ENCODE data around the gene ANTXRL. TPM values are rescaled to one million over a fixed set of nuclear protein-coding genes. Genes with fewer than 3 reads are reported as not detected.

The ANTXRL gene
- polyA plus RNA-seq, 1 donor from 2014 or later, result not detected

DNA sequence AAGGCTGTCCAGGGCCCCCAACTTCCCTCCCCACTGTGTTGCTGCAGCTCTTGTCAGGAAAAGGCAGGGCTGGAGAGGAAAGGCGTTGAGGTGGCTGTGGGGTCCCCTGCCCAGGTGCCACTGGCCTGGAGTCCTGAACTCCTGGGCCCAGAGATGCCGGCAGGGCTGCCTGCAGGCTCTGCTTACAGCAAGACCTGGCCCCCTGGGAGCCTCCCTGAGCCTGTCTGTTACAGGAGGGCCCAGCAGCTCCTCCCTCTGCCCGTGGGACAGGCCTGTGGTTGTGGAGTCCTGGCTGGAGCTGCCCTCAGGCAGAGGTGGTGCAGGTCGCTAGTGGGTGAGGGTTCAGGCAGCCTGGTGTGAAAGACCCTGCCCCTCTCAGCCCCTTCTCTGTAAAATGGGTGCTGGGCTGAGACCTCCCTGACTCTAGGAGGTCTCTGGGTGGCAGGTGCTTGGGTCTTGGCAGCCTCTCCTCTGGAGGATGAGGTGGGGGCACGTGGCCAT, 9.9 kb downstream of the ANTXRL start:
- Histone ChIP-seq H3K27ac (ENCODE audit: low read length) (no peak overlapping the region), H3K9me2 (ENCODE audit: insufficient read depth, low read length) (no peaks in the 10 kb centered on the region), H3K9me3 (ENCODE audit: low read length) (no peaks in the 10 kb centered on the region), H4K20me1 (ENCODE audit: insufficient read depth) (no peaks in the 10 kb centered on the region), H3K4me3 (ENCODE audit: low read length) (no peak overlapping the region), H3K79me2 (replicated peaks; ENCODE audit: insufficient read depth, low read length) (no peaks in the 10 kb centered on the region), H3K27me3 (ENCODE audit: insufficient read depth, low read depth, low read length) (no peaks in the 10 kb centered on the region), H3K4me2 (ENCODE audit: low read length) (no peak overlapping the region), H2AFZ (ENCODE audit: low read depth, low read length) (no peak overlapping the region), H3F3A (ENCODE audit: insufficient read depth, low read length, poor library complexity, severe bottlenecking) (no peaks in the 10 kb centered on the region), H3K9ac (ENCODE audit: low read length) (no peak overlapping the region), H3K36me3 (ENCODE audit: insufficient read depth, low read length) (no peaks in the 10 kb centered on the region)
- TF ChIP-seq TAF1 (IDR thresholded peaks at IDR 0.05; ENCODE audit: low read depth) (no peak), SMC3 (conservative IDR thresholded peaks at IDR 0.05; ENCODE audit: poor library complexity) (no peak), RAD21 (conservative IDR thresholded peaks at IDR 0.05) (no peak), POLR2AphosphoS5 (IDR thresholded peaks at IDR 0.05) (no peak), EZH2 (IDR thresholded peaks at IDR 0.05; ENCODE audit: borderline replicate concordance, insufficient read depth, low read length, poor library complexity, severe bottlenecking) (no peak), EP300 (conservative IDR thresholded peaks at IDR 0.05; ENCODE audit: poor library complexity, severe bottlenecking) (no peak), MXI1 (conservative IDR thresholded peaks at IDR 0.05; ENCODE audit: poor library complexity, severe bottlenecking) (no peak)
- TF ChIP-seq, protein P1, sequence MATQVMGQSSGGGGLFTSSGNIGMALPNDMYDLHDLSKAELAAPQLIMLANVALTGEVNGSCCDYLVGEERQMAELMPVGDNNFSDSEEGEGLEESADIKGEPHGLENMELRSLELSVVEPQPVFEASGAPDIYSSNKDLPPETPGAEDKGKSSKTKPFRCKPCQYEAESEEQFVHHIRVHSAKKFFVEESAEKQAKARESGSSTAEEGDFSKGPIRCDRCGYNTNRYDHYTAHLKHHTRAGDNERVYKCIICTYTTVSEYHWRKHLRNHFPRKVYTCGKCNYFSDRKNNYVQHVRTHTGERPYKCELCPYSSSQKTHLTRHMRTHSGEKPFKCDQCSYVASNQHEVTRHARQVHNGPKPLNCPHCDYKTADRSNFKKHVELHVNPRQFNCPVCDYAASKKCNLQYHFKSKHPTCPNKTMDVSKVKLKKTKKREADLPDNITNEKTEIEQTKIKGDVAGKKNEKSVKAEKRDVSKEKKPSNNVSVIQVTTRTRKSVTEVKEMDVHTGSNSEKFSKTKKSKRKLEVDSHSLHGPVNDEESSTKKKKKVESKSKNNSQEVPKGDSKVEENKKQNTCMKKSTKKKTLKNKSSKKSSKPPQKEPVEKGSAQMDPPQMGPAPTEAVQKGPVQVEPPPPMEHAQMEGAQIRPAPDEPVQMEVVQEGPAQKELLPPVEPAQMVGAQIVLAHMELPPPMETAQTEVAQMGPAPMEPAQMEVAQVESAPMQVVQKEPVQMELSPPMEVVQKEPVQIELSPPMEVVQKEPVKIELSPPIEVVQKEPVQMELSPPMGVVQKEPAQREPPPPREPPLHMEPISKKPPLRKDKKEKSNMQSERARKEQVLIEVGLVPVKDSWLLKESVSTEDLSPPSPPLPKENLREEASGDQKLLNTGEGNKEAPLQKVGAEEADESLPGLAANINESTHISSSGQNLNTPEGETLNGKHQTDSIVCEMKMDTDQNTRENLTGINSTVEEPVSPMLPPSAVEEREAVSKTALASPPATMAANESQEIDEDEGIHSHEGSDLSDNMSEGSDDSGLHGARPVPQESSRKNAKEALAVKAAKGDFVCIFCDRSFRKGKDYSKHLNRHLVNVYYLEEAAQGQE (IDR thresholded peaks at IDR 0.05; ENCODE audit: borderline replicate concordance), result no peak
- TF ChIP-seq, protein P2, sequence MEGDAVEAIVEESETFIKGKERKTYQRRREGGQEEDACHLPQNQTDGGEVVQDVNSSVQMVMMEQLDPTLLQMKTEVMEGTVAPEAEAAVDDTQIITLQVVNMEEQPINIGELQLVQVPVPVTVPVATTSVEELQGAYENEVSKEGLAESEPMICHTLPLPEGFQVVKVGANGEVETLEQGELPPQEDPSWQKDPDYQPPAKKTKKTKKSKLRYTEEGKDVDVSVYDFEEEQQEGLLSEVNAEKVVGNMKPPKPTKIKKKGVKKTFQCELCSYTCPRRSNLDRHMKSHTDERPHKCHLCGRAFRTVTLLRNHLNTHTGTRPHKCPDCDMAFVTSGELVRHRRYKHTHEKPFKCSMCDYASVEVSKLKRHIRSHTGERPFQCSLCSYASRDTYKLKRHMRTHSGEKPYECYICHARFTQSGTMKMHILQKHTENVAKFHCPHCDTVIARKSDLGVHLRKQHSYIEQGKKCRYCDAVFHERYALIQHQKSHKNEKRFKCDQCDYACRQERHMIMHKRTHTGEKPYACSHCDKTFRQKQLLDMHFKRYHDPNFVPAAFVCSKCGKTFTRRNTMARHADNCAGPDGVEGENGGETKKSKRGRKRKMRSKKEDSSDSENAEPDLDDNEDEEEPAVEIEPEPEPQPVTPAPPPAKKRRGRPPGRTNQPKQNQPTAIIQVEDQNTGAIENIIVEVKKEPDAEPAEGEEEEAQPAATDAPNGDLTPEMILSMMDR (IDR thresholded peaks at IDR 0.05; ENCODE audit: poor library complexity, severe bottlenecking), result no peak

DNA sequence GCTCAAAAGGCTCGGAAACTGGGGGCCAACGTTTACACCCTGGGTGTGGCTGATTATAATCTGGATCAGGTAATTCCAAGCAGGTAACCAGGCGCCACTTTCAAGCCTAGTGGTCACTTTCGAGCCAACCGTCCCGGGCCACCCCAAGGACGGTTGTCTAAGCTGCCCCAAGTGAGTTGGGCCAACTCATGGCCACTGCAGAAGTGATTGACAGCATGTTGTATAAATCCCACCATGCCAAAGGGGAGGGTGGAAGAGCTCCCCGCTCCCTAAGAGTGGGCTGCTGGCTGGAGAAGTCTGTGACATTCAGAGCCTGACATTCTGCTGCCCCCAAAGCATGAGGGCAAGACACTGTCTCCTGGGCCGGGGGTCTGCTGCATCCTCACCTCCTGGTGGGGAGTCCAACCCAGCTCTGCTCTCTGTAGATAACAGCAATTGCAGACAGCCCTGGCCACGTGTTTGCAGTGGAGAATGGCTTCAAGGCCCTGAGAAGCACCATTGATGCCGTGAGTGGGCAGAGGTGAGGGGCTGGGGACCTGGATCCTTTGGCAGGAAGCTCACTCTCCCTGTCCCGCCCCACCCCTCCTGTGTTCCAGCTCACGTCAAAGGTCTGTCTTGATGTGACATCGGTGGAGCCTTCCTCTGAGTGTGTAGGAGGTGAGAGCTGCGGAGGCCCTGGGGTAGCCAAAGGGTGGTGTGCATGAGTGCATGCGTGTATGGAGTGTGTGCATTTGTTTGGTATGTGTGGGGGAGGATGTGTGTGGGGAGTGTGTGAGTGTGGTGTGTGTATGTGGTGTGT, 10.8 kb downstream of the ANTXRL start:
- no peaks in the 10 kb centered on the region for H3K36me3 ChIP-seq (ENCODE audit: insufficient read depth, low read length)
- H3K27me3 ChIP-seq (ENCODE audit: insufficient read depth, low read depth, low read length), result no peaks in the 10 kb centered on the region

More for the DNA sequence above, 10.8 kb downstream of the ANTXRL start:
- no peak for TF ChIP-seq EP300 (conservative IDR thresholded peaks at IDR 0.05; ENCODE audit: poor library complexity, severe bottlenecking)
- TF ChIP-seq RAD21 (conservative IDR thresholded peaks at IDR 0.05), result no peak
- TF ChIP-seq MXI1 (conservative IDR thresholded peaks at IDR 0.05; ENCODE audit: poor library complexity, severe bottlenecking), result no peak
- TF ChIP-seq SMC3 (conservative IDR thresholded peaks at IDR 0.05; ENCODE audit: poor library complexity), result no peak
- TF ChIP-seq, protein P2 (IDR thresholded peaks at IDR 0.05; ENCODE audit: poor library complexity, severe bottlenecking), result no peak
- TF ChIP-seq, protein P1 (IDR thresholded peaks at IDR 0.05; ENCODE audit: borderline replicate concordance), result no peak
- no peak for TF ChIP-seq TAF1 (IDR thresholded peaks at IDR 0.05; ENCODE audit: low read depth)
- H3K4me3 ChIP-seq (ENCODE audit: low read length), result no peak overlapping the region
- no peak overlapping the region for H3K9ac ChIP-seq (ENCODE audit: low read length)
- no peaks in the 10 kb centered on the region for H3K9me2 ChIP-seq (ENCODE audit: insufficient read depth, low read length)
- H4K20me1 ChIP-seq (ENCODE audit: insufficient read depth), result no peaks in the 10 kb centered on the region
- no peaks in the 10 kb centered on the region for H3K79me2 ChIP-seq (replicated peaks; ENCODE audit: insufficient read depth, low read length)
- H3K9me3 ChIP-seq (ENCODE audit: low read length), result no peaks in the 10 kb centered on the region
- no peak overlapping the region for H2AFZ ChIP-seq (ENCODE audit: low read depth, low read length)
- no peak overlapping the region for H3K4me2 ChIP-seq (ENCODE audit: low read length)
- H3F3A ChIP-seq (ENCODE audit: insufficient read depth, low read length, poor library complexity, severe bottlenecking), result no peaks in the 10 kb centered on the region
- no peak overlapping the region for H3K27ac ChIP-seq (ENCODE audit: low read length)

All from neural cell (in vitro differentiated cells).